GM20431 (cell line): ENCODE results near the gene ATP1B4.
"Not testable (repeated sequence)": the region's sequence is repeated elsewhere in the genome, so short reads cannot be mapped to it uniquely, and the experiment has no call there.

Experiments used
- in situ Hi-C: fragments of 300-500 bp; cut with MseI, MboI; formaldehyde crosslinking; loops from one replicate; pipeline ENCODE4 v1.15.0; 2020; ENCODE audit warnings: low sequenced_read_pairs; ENCODE audit not compliant: unreplicated experiment

The ATP1B4 gene

DNA sequence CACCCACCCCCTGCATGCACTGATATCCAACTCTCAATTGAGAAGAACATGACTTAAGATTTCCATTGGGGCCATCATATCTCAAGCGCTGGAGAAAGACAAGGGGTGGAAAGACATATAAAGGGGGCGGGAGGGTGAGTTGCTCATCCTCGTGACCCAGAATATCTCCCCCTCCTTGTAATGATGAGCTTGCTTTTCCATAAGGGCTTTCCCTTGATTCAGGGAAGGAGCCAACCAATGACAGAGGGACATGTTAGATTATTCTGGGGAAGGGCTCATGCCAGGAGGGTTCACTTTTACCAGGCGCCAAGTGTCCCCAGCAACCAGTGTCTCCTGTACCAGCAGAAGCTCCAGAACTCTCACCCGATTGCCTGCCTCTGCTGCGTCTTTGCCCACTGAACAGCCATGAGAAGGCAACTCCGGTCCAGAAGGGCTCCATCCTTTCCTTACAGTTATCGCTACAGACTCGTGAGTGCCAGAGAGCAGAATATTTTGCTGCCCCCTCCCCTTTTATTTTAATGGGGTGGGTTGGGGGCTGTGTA is at the start of gene ATP1B4:
Gene ATP1B4 (plus strand): TSS at position 326 of the 542 bp plus-strand sequence. CDS start 80 bp downstream, at position 406.
- in situ Hi-C loops, result no loop called here

DNA sequence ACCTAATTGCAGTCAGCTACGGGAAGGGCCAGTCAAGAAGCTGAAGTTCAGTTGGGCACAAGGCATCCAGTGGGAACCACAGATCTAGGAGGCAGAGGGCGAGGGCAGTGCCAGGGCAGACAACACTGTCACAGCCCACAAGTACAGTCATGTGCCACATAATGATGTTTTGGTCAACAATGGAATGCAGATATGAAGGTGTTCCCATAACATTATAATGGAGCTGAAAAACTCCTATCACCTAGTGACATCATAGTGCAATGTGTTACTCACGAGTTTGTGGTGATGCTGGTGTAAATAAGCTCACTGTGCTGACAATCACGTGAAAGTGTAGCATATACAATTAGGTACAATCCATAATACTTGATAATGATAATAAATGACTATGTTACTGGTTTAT is 46.1 kb upstream of the ATP1B4 start:
- in situ Hi-C loops, result no loop called here

- in situ Hi-C loops, result no loop called here
Observed at GRCh38 chrX:120316587-120317283, 45.2 kb upstream of the ATP1B4 start.

- in situ Hi-C loops, result no loop called here
Observed at GRCh38 chrX:120318411-120318810, 43.5 kb upstream of the ATP1B4 start.

- in situ Hi-C loops, result no loop called here
Observed at GRCh38 chrX:120321520-120322281, 40.2 kb upstream of the ATP1B4 start.

DNA sequence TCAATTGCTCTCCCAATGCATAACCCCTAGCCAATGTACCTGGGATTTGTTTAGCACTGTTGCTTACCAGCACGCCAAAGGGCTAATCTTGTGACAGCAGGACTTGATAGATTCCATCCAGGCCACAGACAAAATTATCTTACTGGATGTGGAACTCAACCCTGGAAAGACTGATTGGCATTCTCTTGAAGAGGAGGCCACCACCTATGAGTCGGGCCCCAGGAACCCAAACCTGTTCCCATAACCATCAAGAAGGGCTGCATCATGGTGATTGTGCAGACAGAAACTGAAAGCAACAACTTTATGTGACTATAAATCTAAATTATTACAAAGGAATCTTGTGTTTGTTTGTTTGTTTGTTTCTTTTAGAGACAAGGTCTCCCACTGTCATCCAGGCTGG is 30.8 kb upstream of the ATP1B4 start:
- in situ Hi-C loops, result no loop called here

GRCh38 chrX:120332394-120332793 is 29.5 kb upstream of the ATP1B4 start:
- in situ Hi-C loops, result no loop called here

DNA sequence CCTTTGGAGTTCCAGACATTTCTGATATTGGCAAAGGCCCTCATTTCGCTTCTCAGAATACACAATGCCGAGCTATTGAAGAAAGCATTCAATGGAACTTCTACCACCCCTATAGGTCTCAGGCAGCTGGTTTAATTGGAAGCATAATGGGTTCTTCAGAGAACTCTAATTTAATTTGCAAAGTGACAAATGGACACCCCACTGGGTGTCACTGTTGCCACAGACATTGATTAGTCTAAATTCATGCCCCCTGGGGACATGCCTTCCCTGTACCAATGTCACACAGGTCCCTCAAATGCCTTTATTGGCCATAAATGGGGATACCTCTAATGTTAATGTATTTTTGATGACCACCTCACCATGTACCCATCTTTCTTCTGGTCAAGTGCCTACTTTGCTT is 27.7 kb upstream of the ATP1B4 start:
- in situ Hi-C loops, result no loop called here

DNA sequence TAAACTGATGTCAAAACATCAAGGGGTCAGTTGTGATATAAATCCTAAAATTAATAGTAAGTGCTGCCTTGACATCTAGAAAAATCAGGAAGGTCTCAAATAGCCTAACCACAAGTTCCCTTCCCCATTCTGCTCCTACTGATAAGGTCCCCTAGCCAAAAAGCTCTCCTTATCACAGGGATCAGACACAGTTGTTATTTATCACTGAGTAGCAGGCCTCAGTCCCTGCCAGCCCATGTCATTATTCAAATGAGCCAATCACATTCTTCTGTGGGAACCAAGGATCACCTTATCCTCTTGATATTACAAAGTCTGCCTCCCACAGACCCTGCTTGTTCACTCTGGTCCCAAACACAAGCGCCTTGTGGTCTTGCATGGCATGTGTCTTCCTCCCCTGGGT is 27.3 kb upstream of the ATP1B4 start:
- in situ Hi-C loops, result no loop called here

DNA sequence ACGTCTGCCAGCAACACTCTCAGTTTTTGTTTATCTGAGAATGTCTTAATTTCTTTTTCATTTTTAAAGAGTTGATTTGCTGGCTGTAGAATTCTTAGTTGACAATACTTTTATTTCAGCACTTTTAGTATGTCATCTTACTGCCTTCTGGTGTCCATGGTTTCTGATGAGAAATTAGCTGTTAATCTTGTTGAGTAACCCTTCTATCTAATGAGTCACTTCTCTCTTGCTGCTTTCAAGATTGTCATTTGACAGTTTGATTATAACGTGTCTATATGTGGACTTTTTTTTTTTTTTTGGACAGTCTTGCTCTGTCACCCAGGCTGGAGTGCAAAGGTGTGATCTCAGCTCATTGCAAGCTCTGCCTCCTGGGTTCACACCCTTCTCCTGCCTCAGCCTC is 26.6 kb upstream of the ATP1B4 start:
- in situ Hi-C loops, result no loop called here

GRCh38 chrX:120336899-120337298 is 25.0 kb upstream of the ATP1B4 start:
- in situ Hi-C loops, result no loop called here

- in situ Hi-C loops, result not testable (repeated sequence)
Observed at GRCh38 chrX:120344566-120344965, 17.3 kb upstream of the ATP1B4 start.

- in situ Hi-C loops, result no loop called here
Observed at GRCh38 chrX:120350450-120351138, 11.3 kb upstream of the ATP1B4 start.

DNA sequence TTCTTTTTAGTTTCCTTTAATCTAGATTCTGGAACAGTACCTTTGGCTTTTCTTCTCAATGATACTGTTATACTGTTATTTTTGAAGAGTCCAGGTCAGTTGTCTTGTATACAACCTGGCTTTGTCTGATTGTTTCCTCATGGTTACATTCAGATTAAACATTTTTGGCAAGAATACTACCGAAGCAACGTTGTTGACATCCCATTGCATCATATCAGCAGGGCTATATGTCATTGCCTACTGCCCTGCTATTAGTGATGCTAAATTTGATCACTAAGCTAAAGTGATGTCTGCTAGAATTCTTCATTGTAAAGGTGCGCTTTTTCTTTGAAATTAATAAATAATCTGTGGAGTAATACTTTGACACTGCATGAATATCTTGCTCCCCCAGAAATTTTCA is 5.8 kb upstream of the ATP1B4 start:
- in situ Hi-C loops, result no loop called here

GRCh38 chrX:120357186-120357585 is 4.7 kb upstream of the ATP1B4 start:
- in situ Hi-C loops, result no loop called here

- in situ Hi-C loops, result no loop called here
Observed at GRCh38 chrX:120358737-120359456, 3.0 kb upstream of the ATP1B4 start.

- in situ Hi-C loops, result no loop called here
Observed at GRCh38 chrX:120365320-120365719, 3.4 kb downstream of the ATP1B4 start.

GRCh38 chrX:120365968-120366367 is 4.1 kb downstream of the ATP1B4 start:
- in situ Hi-C loops, result no loop called here

DNA sequence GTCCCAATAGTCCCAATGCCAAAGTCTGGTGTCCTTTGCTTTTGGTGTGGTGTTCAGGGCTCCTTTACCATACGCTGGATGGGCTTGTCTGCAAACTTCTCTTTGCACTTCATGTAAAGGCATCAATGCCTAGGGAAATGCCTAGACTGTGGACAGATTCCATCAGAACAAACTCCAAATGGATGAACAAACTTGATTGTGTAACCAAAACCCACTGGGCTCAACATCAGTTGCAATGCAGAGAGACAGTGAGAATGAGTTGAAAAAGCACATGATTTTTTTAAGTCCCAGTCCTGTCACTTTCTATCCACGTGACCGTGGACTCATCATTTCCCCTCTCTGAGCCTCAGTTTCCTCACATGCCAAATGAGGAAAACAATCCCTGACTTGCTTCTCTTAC is 4.9 kb downstream of the ATP1B4 start:
- in situ Hi-C loops, result no loop called here

DNA sequence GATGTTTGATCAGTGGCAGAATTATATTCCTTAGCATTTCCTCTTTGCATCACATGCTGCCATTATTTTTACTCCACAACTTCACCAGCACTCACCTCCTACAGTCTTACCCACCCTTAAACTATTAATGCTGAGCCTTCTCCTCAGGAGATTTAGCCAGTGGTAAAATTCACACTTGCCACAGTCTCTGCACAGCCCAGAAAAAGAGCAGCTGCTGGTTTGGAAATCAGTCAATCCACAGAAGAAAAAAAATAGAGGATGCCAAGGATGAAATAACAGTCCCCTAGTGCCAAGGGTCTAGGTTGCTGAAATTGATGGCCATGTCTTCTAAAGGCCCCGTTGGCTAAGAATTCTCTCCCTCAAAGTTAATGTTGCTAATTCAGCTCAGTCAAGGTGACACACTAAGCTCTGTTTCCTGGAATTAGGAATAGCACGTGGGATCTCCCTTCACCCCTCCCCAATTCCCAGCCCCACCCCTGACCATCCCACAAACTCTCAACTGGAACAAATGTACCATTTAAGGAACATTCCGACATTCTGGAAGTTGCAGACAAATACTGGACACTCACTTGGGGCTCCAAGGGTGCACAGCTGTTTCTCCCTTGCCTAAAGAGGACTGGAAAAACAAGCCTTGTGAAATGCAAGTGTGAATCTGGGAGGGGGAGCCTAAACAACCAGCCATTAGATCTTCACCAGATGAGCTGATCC is 5.7 kb downstream of the ATP1B4 start:
- in situ Hi-C loops, result no loop called here
